Prostate gland (tissue), 2 donors: ENCODE results near the gene HIVEP3.

Source experiments
- POLR2A ChIP-seq: fragments of 450-650 bp; IDR thresholded peaks from one replicate; pipeline ENCODE4 v1.6.1; 2016; ENCODE audit warnings: antibody characterized with exemption, mild to moderate bottlenecking
- POLR2AphosphoS5 ChIP-seq: sonication (generic); formaldehyde crosslinking; IDR thresholded peaks from one replicate; pipeline ENCODE4 v1.6.1; 2017; ENCODE audit warnings: antibody characterized with exemption
- TF ChIP-seq, protein P1 (sequence below), 4 experiments: fragments of 200-600 bp in 2 of 4; fragments of 450-650 bp in 2 of 4; sonication (generic) in 2 of 4; IDR thresholded peaks; 1 replicate in 3 of 4; 2 replicates in 1 of 4; pipeline ENCODE4 v1.5.1; 2016 to 2019; ENCODE audit warnings: antibody characterized with exemption in 4 of 4, mild to moderate bottlenecking in 2 of 4, moderate library complexity in 2 of 4

- TF ChIP-seq, protein P1, sequence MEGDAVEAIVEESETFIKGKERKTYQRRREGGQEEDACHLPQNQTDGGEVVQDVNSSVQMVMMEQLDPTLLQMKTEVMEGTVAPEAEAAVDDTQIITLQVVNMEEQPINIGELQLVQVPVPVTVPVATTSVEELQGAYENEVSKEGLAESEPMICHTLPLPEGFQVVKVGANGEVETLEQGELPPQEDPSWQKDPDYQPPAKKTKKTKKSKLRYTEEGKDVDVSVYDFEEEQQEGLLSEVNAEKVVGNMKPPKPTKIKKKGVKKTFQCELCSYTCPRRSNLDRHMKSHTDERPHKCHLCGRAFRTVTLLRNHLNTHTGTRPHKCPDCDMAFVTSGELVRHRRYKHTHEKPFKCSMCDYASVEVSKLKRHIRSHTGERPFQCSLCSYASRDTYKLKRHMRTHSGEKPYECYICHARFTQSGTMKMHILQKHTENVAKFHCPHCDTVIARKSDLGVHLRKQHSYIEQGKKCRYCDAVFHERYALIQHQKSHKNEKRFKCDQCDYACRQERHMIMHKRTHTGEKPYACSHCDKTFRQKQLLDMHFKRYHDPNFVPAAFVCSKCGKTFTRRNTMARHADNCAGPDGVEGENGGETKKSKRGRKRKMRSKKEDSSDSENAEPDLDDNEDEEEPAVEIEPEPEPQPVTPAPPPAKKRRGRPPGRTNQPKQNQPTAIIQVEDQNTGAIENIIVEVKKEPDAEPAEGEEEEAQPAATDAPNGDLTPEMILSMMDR (IDR thresholded peaks at IDR 0.05), result no peak
- TF ChIP-seq POLR2A (no peak), POLR2AphosphoS5 (no peak)
Measured at GRCh38 chr1:41615316-41615715, 303.4 kb downstream of the HIVEP3 start.
